HG03520 (cell line): Measurements from ENCODE around the gene TMEM185B.
A peak's percentile ranks its signal among the peaks of the same experiment; 100 is the strongest.
"Not testable (repeated sequence)": the region's sequence is repeated elsewhere in the genome, so short reads cannot be mapped to it uniquely, and the experiment has no call there.

Source experiments
- ATAC-seq: cut with Tn5 transposase; IDR thresholded peaks from one replicate; pipeline ENCODE4 v1.9.1; 2021; ENCODE audit warnings: mild to moderate bottlenecking, moderate library complexity; ENCODE audit not compliant: unreplicated experiment

TMEM185B gene

DNA sequence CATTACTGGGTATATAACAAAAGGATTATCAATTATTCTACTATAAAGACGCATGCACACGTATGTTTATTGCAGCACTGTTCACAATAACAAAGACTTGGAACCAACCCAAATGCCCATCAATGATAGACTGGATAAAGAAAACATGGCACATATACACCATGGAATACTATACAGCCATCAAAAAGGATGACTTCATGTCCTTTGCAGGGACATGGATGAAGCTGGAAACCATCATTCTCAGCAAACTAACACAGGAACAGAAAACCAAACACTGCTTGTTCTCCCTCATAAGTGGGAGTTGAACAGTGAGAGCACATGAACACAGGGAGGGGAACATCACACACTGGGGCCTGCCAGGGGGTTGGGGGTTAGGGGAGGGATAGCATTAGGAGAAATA, 12.0 kb upstream of the TMEM185B start:
- not testable (repeated sequence) for ATAC-seq

DNA sequence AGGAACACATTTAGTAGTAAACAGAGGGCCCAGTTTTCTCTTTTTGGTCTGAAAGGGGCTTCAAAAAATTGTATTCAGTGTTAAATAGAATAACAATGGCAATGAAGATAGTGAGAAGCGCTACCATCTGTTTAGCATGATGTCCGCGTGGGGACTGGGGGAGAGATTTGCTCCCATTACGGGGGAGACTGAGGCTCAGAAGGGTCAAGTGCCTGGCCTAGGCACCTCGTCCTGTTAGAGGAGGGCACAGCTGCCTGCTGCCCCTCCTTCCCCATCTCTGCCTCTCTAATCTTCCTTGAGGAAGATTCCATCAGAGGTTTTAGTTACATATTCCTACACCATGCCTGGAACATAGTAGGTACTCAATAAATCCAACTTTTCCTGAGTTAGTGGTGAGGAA, 10.1 kb upstream of the TMEM185B start:
- ATAC-seq: no peak

DNA sequence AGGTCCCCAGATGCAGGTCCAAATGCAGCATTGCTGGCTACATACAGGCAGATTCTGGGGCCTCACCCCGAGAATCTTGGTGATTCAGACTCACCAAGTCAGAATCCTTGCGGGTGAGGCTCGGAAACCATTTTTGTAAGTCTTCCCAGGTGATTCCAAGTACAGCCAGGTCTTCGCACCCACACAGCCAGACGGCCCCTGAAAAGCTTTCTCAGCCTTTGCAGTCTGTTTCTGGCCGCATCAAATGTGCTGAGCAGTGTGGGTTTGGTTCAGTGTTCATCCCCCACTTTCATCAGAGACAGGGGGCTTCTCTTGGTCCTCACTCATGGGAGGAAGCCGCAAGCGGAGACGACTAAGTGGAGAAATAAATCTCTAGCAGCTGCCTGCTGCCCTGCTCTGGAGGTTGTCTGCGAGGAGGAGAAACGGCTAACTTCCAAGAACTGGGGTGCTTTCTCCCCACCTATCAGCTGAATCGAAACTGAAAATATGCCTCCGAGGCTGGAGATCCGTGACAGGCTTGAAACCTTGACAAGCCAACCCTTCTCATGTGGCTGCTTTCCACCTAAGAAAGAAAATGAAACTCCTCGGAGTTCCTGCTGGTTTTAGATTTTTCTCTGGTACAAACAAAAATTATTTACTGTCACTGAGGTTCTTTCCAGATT, 8.9 kb upstream of the TMEM185B start:
- ATAC-seq: peak; percentile 80

DNA sequence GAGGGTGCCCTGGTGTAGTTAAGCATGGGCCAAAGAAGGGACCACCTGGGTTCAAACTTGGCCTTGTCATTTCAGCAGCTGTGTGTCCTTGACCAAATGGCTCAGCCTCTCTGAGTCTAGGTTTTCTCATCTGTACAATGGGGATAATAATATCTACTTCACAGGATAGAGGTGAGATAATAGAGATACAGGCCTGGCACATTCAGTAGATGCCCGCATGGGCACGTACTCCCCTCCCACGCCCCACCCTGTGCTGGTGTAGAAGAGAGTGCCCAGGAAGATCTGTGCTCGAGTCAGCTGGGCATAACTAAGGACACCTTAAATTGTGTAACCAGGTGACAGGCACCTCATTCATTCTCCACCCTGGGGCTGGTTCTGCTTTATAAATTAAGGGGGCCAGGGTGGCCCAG, 8.4 kb upstream of the TMEM185B start:
- peak; percentile 12 for ATAC-seq

DNA sequence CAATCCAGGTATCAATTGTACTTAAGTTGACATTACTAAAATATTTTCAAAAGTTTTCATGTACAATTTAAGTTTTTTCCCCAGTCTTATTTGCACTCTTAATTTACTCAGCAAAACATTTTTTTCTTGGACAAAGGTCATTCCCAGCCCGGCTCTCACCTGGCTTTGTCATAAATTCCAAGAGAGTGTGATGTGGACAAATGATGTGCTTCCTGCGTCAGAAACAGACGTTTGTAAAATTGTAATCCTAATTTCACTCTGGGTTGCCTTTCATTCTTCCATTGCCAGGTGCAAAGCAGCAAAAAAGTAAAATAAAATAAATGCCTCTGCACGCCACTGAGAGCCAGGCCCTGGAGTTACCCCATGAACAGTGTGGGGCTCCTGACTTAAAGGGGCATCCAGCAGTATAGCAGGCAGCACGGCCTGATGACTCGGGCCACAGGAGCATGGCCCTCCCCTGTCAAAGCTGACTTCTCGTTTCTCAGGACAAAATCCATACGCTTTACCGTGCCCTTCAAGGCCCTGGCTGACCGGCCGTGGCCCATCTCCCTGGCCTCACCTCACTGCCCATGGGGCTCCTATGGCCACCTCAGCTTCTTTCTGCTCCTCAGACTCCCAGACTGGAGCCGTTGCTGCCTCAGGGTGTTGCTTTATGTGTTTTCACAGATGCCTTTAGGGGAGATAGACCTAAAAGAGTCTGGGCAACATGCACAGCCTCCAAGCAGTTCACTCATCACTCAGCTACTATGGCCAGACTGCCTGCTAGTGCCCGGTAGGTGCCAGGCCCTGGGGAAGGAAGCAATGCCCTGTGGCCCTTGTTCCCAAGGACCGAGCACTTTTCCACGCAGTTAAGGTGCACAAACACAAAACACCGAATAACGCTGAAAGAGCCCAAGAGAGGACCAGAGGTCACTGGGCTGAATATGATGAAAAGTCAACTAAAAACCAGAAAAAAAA, 7.6 kb upstream of the TMEM185B start:
- no peak for ATAC-seq

DNA sequence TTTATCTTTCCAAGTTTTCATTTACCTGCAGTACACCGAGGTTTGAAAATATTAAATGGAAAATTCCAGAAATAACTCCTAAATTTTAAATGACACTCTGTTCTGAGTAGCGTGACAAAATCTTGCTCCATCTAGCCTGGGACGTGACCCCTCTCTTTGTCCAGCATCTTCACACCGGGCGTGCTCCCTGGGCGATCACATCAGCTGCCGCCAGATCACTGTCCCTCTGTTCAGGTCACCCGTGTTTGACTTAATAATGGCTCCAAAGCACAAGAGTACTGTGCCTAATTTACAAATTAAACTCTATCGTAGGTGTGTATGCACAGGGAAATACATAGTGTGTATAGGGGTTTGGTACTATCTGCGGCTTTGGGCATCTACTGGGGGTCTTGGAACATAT, 6.1 kb upstream of the TMEM185B start:
- ATAC-seq: no peak

DNA sequence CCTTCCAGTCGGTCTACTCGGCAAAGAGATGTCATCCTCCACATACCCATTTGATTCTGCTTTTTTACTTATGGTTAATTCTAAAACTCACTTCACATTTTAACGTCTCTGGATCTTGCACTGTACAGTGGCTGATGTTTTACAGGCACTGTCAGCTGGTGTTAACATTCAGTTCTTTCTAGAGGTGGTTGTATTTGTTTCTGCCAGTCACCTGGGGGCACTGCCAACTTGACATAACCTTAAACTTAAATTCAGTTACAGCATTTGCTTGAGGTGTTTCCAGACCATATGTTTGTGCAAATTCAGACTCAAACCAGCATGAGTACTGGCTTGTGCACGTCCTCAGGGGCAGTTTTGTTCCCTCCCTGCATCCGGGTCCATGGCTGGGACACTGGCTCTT, 5.3 kb upstream of the TMEM185B start:
- no peak for ATAC-seq

DNA sequence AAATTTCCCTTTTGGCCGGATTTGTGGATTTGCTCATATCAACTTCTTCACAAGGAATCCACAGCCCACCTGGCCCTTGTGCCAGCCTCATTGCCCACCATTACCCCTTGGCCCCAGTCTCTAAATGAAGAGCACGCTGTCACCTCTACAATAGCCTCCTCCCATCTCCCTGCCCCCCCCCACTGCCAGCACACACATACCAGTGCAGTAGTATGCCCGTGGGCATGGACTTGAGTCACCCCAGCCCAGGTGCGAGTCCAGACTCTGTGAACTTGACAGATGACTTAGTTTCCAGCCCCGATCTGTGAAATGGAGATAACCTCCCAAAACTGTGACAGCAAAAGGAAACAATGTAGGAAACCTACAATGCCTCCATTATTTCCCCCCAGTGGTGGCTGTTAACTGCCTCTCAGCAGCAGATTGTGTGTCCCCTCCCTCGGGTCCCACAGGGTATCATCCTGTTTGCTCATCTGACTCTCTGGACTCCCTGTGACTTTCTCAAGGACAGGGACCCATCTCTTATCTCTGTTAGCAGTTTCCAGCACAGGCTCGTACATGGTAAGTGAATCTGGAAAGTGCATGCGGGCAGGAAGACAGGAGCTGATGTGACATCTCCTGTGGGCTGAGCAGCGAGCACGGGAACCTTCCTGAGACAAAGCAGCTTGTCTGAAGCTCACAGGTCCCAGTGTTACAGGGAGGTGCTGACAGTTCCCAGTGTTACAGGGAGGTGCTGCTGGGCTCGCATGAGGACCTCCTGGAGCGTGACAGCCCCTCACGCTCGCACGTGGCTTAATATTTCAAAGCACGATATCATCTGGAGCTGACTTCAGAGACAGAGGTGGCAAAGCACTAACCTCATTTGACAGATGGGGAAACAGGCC, 4.2 kb upstream of the TMEM185B start:
- ATAC-seq: no peak

DNA sequence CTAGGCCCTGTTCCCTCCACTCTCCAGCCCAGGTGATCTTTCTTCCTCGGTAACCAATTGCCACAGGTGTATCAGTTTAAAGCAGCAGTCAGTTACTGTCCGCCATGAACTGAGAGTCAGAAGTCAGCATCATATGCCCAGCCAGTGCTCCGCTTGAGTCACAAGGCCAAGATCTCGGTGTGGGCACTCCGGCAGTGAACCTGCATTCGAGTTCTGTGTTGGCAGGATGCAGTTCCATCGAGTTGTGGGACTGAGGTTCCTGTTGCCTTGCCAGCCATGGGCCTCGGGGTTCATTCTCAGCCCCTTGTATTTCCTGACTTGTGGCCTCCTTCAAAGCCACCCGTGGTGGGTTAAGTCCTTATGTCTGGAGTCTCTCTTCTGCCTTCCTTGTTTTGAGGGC, 3.1 kb upstream of the TMEM185B start:
- no peak for ATAC-seq

DNA sequence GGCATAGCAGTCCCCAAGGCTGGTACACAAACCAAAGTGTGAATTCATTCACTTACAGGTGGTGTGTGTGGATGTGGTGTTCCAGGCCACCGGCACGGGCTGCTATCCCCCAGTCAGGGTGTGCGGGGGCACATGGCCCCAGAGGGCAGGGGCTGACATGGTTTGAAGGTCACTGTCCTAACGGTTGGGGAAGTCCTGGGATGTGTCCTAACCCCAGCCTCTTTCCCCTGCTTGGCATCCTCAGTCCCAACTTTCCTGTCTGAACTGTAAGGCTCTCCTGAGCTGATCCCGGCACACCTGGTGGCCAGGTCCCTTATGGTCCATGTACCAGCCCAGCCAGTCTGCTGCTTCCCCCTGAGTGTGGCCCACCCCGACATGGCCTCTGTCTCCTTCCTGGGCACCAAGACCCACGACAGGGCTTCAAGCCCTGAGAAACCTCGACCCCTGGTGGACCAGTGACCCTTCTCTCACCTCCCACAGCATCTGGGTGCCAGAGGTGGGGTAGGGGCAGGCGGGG, 2.4 kb upstream of the TMEM185B start:
- no peak for ATAC-seq

DNA sequence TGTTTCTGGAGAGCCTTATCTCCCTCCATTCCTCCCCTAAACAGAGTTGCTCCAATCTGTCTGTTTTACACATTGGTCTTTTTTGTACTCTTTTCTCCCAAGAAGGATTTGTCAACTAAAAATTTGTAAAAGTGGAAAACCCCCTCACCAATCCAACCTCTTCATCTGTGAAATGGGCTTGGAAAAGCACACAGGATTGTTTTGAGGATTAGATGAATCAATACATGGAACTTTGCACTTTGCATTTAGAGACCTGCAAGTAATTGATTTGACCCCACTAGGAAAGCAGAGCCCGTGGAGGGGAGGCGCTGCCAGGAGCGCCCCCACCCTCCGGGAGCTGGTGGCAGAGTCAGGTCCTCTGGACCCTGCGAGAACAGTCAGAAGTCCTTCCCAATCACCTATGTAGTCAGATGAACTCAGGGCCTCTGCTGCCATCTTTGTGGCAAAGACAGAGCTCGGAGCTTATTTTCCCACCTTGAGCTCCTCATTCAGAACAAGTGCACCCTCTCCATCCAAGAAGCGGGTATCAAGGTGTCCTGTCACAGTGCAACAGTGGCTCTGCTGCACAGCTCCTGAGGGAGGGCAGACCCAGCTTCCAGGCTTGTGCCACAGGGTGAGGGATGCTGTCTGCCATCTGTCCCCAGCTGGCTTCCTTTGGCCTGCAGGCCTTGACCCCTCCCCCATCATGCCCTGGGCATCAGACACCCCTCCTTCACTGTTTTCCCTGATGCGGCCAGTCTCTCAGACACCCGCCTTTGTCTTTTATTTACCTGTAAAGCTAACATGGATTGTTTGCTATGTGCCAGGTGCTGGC, 1.7 kb upstream of the TMEM185B start:
- no peak for ATAC-seq

DNA sequence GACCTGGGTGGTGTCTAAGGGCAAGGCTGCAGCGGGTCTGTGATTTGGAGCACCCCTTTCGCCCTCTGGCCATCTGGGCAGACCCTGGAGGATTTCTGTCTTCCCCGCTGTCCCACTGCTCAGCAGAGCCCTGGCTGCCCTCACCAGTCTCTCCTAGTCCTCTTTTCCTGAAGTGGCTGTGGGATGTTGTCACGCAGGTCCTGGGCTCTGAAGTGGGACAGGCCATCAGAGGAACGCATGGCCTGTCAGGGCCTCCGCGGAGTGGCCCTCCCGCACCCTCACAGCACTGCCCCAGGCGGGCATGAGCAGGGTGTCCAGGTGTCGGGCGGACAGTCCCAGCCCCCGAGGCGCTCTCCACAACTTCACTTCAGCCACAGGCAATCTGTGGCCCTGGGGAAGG, 1.1 kb upstream of the TMEM185B start:
- ATAC-seq: no peak

DNA sequence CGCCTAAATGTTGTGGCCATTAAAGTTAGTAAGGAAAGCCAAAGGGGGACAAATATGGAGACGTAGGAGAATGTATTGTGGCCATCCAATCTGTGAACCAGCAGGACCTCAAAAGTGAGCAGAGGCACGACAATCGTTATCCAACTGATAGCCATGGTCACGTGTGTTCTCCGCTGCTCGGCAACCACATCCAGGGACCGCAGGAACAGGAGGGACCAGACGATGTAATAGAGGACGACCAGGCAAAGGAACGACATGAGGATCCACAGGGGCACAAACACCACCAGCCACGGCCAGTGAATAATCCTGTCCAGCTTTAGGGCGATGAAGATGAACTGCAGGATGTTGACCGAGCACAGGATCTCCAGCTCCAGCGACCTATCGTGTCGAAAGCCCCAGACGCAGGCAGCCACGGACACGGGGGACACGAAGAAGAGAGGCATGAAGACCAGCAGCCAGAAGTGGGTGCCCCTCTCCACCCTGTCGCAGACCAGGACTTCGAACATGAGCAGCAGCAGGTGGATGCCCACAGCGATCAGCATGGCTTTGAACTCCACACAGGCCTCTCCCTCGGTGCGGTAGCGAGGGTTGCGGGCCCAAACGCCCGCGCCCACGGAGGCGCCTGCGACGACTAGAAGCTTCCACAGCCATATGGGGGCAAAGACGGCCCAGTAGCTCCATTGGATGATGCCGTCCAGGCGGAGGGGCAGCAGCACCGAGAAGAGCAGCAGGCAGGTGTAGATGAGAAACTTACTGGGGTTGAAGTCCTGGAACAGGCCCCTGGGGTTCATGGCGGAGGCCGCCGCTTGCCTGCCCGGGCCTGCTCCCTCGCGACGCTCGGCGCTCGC, 790 bp downstream of the TMEM185B start:
- ATAC-seq: no peak

DNA sequence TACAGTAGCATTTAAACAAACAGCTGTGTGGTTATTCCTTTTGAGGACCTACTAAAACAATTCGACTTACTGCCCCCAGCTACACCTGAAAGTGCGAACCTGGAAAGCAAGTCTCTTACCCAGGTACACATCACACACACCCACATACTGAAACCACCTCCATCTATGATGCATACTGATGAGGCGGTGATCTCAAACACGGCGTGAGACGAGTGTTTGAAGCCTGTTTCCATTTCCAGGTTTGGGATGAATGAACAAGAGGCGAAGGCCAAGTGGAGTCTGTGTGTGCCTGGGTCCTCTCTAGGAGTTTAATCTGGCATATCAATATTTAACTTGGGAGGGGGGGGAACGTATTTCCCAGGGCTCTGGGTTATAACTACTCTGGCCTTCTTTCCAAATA, 1.6 kb downstream of the TMEM185B start:
- no peak for ATAC-seq

DNA sequence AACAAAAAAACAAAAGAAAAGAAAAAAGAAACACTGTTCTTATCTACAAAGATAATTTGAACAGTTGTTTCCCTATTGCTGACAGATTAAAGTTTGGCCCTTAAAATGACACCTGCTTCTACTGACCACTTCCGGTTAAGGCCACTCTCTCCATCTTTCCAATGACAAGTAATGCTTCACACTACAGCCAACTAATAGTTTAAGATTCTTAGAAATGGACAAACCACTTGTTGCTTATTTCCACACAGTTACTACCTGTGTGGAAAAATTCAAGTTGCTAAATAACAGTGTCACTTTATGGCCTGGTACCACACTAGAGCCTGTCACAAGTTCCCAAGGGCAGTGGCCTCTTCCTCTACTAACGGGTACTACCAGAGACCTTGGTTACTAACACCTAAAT, 2.4 kb downstream of the TMEM185B start:
- ATAC-seq: no peak

DNA sequence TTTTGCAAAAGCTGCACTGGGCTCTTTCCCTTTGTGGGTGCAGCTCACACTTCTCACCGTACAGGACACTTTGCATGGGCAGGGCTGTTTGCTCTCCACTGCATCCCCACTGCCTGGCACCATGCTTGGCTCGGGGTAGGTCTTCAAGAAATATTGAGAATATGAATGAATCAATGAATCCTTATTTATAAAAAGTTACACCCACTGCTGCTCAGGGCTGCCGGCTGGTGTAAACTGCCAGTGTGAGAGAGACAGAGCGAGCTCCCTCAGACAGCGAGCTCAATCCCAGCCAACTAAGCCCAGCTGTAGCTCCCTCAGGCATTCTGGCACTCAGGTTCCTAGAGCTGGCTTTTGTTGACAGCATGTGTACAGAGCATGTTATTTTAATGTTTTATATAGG, 3.4 kb downstream of the TMEM185B start:
- no peak for ATAC-seq

DNA sequence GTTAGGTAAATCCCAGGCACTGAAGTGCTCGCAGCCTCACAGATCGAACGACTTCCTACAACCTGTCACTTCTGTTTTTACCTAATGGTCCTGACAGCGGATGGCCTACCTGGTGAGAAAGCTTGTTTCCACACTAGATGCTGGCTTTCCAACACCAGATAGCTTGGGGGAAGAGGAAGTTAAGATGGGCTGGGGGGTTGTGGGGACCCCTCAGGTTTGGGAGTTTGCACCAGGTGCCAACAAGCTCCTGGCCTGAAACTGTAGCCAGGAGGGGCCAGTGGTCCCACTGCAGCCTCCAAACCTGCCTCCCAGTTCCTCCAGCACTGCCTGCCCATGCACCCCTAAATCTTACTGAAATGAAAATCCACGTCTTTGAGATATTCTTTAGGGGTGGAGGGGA, 3.9 kb downstream of the TMEM185B start:
- ATAC-seq: no peak

DNA sequence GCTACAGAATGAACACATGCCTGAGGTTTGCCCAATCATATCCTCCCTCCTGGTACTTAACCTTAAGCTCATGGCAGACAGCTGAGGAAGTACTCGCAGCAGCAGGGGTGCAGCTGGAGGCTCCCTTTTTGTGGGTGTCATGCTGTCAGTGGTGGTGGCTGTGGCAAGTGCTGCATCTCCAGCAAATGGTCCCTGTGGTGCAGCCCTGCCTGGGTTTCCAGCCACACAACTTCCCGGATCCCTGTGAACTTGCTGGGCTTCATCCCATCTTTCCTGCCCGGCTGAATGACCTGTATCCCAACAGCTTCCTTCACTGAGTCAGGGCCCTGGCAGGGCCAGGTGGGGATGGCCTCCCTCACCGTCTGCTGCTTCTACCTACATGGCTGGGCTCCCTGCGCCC, 5.0 kb downstream of the TMEM185B start:
- ATAC-seq: no peak

DNA sequence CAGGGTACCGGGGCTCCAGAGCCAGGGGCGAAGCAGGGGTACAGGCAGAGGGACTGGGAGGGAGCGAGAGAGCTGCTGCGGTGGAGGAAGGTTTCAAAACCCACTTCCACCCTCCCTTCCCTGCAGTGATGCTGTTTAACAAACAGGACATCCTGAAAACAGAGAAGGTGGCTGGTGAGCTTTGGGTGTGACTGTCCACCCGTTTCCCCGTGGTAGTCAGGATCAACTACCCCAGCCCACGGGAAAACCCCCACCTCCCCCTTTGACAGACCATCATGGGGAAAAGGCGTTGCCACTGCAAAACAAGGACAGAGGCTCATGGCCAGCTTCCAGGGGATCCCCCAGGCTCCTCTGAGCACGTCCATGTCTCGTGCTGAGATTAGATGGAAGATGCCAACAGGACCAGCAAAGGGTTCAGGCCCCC, 12.9 kb downstream of the TMEM185B start:
- ATAC-seq: no peak
